GM12891 (cell line): ENCODE data around the gene ZFAND3.

Experiments used
- POLR2A ChIP-seq: IDR thresholded peaks from 2 replicates; pipeline ENCODE4 v1.6.1; 2011; ENCODE audit warnings: low read depth, low read length, control low read depth
- POLR2AphosphoS5 ChIP-seq: IDR thresholded peaks from 2 replicates; pipeline ENCODE4 v1.6.1; 2011; ENCODE audit warnings: low read depth, low read length, control low read depth
- TAF1 ChIP-seq: IDR thresholded peaks from 2 replicates; pipeline ENCODE4 v1.6.1; 2011; ENCODE audit warnings: low read depth, low read length, control low read depth

DNA sequence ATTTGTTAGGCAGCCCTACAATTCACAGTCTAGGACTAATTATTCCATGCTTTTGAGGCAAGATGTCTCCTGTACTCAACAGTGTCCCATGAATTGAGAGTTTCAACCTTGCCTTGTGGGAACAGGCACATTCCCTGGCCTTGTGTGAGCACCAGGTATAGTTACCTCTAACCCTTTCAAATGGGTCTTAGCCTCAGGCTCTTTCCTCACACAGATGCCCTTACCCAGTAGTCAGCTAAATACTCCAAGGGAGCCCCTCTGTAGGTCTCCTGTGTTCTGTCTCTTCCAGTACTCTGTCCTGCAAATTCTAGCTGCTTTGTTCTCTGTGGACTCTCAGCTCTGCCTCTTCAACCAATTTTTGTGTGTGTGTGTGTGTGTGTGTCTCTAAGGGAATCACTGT, 135.3 kb downstream of the ZFAND3 start:
- TF ChIP-seq POLR2A (no peak), TAF1 (no peak), POLR2AphosphoS5 (no peak)
